Fibroblast of skin of back (primary cell): ENCODE data around the gene EIF1. TPM values are rescaled to one million over a fixed set of nuclear protein-coding genes. Genes with fewer than 3 reads are reported as not detected.
"Not testable (repeated sequence)": the region's sequence is repeated elsewhere in the genome, so short reads cannot be mapped to it uniquely, and the experiment has no call there.

Experiments used
- DNase-seq: peaks from one replicate; pipeline ENCODE4 v3.0.0-alpha.2; 2013
- polyA plus RNA-seq, 2 experiments: library from polyadenylated mRNA; unstranded; fragments of 120-200 nt; gene quantifications; one replicate each; pipeline ENCODE4 v1.2.1, GENCODE V29; 2013; ENCODE audit not compliant: insufficient read length in 2 of 2

Gene EIF1
- polyA plus RNA-seq (2013, experiment 1 of 2; ENCODE audit: insufficient read length) = 1,300 TPM
- polyA plus RNA-seq (2013, experiment 2 of 2; ENCODE audit: insufficient read length) = 1,239 TPM

DNA sequence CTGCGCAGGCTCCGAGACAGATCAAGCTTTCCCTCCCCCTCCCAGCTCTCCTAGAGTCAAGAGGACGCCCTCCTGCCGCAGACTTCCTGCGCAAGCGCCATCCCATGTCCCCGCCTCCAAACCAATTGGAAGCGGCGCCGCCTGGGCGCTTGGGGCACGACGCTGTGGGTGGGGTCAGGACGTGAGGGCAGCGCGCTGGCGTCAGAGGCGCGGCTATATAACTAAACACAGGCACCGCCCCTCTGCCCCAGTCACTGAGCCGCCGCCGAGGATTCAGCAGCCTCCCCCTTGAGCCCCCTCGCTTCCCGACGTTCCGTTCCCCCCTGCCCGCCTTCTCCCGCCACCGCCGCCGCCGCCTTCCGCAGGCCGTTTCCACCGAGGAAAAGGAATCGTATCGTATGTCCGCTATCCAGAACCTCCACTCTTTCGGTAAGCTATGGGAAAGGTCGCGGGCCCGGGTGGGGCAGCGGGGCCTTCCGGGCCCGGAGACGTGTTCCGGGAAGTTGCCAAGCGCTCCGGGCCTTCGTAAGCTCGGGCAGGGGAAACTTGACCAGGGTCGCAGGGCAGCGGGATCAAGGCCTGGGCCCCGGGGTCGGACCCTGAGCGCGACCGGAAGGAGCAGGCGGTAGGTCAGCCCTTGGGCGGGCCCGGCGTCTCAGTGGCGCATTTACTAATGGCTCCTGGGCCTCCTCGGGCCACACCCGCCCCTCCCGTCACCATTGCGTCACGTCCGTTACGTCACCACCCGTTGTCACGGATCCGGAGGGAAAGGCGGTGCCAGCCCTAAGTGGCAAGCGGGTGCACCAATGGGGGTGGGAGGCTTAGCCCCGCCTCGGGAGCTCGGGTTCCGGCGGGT is at the start of gene EIF1:
Gene EIF1 (plus strand): TSS at position 245 of the 856 bp plus-strand sequence. CDS start 154 bp downstream, at position 399.
- peak; percentile 99 for DNase-seq

- DNase-seq = no peak
Measured at GRCh38 chr17:41638941-41639340, 49.7 kb upstream of the EIF1 start.

GRCh38 chr17:41639492-41640473 is 48.9 kb upstream of the EIF1 start:
- no peak for DNase-seq

DNA sequence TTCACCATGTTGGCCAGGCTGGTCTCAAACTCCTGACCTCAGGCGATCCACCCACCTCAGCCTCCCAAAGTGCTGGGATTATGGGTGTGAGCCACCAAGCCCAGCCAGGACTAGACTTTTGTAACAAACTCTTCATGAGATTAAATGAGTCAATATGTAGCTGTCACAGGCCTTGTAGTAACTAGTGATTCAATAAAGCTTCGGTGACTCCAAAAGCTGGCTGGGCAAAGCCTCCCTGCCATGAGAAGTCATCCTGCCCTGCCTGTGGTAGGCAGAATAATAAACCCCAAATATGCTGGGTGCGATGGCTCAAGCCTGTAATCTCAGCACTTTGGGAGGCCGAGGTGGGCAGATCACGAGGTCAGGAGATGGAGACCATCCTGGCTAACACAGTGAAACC is 48.1 kb upstream of the EIF1 start:
- not testable (repeated sequence) for DNase-seq

- no peak for DNase-seq
Measured at GRCh38 chr17:41642252-41643156, 46.2 kb upstream of the EIF1 start.

DNA sequence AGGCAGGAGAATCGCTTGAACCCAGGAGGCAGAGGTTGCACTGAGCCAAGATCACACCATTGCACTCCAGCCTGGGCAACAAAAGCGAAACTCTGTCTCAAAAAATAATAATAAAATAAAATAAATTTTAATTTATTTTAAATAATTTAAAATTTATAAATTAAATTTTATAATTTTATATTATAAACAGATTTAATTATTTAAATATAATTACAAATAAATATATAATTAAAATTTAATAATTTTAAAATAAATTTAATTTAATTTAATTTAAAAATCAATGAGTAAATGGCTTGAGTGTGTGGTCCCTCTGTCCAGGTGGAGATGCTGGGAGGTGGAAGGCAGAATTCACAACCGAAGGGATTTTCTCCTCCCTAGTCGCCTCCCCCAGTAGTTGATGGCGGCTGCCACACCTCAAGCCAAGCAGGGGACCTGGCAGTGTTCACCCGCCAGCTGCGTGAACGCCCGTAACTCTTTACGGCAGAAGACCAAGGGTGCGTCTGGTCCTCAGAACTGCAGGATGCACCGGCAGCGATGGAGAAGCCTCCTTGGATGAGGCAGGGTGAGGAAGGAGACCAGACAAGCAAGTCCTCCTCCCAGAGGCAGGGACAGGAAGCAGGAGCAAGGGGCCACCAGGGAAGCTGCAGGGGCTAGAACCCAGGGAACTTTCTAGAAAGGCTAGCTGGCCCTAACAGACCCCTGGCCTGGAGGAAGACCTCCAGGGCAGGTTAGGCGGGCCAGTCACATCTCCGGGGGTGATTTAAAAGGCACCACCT is 41.5 kb upstream of the EIF1 start:
- no peak for DNase-seq

DNA sequence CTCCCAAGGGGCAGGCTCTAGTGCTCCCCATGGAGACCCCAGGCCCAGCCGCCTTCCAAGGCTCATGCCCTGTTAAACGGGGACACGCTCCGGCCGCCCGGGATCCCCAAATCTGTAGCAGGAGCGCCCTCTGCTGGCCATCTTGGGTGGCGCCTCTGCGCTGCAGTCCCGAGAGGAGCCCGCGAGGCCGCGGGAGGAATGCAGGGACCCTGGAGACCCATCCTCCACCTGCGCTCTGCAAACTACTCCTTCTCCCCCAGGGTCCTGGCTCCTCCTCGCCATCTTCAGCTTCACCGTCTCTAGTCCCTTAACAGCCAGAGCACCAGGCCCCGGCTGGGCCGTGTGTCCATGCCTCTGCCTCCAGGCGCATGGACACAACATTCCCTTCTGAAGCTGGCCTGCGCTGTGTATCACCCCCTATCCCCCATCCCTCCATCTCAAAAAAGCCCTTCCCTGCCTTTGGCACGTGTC is 40.7 kb upstream of the EIF1 start:
- peak; percentile 72 for DNase-seq

DNA sequence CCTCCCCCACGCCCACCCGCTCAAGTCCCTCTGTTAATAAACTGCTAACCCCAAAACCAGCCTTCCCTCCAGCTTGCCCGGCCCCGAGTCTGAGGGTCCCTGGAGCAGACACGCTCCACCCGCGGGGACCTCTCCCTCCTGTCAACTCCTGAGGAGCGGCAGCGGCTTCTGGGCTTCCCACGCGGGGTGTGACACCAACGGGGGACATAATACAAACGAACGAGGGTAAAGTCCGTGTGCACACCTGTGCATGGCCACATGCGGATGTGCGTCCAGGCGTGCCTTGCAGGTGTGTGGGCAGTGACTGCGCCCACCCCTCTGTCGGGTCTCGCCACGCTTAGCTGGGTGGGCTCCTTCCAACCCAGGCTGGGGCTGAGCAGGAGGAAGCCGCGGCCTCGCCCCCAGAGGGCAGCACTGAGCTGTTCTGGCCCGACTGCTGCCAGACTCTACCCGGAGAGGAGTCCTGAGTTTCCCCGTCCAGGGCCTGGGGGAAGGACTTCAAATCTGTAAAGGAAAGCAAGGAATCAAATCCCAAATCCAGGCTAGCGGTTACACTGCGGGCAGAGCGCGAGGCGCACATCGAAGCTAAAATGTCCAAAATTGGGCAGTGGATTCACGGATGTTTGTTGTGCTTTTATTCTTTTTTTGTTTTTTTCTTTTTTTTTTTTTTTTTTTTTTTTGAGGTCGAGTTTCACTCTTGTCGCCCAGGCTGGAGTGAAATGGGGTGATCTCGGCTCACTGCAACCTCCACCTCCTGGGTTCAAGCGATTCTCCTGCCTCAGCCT is 40.1 kb upstream of the EIF1 start:
- peak; percentile 79 for DNase-seq

- no peak for DNase-seq
Measured at GRCh38 chr17:41649923-41650519, 38.7 kb upstream of the EIF1 start.

GRCh38 chr17:41650794-41651624 is 37.7 kb upstream of the EIF1 start:
- no peak for DNase-seq

- no peak for DNase-seq
Measured at GRCh38 chr17:41651625-41652460, 36.8 kb upstream of the EIF1 start.

GRCh38 chr17:41652461-41652970 is 36.2 kb upstream of the EIF1 start:
- DNase-seq = no peak

- DNase-seq = no peak
Measured at GRCh38 chr17:41653421-41653820, 35.3 kb upstream of the EIF1 start.

DNA sequence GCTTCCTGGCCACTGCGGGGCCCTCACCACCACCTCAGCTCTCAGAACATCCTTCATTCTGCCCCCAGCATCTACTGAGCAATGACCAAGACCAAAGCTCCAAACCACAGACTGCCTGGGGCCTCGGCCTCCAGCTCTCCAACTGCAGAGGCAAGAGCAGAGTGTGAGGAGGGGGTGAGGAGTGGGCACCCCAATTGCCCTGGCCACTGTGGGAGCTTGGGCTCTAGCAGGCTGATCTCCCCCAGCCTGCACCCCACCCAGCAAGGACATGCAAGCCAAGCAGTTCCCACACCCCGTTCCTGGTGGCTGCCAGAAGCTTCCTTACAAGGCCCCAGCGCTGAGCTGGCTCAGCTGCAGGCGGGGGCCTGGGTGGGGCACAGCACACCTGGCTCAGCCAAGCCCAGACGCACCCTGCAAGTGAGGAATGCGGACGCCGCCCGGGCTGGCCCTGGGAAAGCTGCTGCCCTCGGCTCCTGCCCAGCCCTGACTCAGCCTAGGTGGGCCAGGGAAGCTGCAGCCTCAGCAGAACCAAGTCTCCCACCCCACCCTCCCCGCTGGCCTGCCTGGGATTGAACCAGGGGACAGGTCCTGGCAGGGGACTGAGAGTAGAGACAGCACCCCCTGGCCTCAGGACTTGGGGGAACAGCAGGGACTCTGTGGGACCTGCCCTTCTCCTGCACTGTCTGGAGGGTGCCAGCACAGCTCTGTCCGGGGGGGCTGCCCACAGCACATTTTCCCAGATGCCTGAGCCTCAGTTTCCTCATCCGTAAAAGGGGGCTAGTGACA is 34.6 kb upstream of the EIF1 start:
- no peak for DNase-seq

- DNase-seq = no peak
Measured at GRCh38 chr17:41654678-41655607, 33.7 kb upstream of the EIF1 start.
